Nucleus accumbens (tissue), 56 donors: ENCODE results near the gene TNFAIP8.

ENCODE experiments used
- DNase-seq, 56 donors: peaks; one replicate each; lab custom pipeline; 2025; lab: John Stamatoyannopoulos, UW

TNFAIP8 gene

DNA sequence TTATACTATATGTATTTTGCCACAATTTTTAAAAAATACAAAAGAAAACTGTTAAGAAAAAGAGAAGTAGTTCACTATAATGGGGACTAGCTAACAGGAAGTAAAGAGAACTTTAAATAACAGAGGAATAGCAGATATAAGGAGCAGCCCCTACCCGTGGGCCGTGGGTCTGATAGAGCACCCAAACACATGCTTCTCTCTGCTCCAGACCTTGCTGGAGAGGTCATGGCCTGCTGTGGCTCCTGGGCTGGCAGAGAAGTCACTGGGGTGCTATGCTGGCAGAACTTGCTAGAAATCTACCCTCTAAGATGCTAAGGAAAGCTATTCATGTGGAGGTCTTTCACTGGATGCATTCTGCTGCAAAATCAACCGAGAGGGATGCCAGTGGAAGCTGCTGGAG is 10.0 kb upstream of the TNFAIP8 start:
- no peak for DNase-seq

DNA sequence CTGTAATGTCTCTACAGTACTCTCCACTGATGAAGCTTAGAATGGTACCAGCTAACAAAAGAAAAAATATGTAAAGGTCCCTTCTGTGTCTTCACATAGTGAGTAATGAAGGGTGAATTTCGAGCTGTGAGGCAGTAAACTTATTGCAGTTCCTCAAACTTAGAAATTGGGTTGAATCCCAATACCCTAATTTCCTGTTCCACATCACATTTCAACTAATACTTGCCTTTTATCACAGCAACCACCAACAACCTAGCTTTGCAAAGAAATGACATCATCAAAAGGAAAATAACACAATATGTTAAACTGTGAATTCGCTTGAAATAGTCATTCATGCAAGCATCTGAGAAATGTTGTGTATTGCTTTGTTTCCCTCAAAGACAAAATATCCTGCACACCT is 9.4 kb upstream of the TNFAIP8 start:
- DNase-seq, result no peak

DNA sequence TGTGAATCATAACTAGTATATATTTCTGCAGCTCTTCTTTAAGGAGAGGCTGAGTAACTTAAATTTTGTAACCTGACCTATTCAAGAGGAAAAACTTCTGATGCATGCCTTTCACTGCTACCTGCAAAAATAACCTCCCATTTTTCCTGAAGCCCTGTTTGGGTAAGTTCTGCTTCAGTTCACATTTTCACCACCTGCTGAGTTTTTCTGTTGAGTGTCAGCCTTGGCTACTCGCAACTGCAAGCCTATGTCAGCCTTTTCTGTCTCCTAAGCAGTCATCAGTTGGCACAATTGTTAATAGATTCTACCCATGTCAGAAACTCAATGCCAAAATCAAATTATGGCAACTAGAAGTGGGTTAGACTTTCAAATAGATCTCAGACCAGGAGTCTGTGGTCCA is 8.2 kb upstream of the TNFAIP8 start:
- no peak for DNase-seq

DNA sequence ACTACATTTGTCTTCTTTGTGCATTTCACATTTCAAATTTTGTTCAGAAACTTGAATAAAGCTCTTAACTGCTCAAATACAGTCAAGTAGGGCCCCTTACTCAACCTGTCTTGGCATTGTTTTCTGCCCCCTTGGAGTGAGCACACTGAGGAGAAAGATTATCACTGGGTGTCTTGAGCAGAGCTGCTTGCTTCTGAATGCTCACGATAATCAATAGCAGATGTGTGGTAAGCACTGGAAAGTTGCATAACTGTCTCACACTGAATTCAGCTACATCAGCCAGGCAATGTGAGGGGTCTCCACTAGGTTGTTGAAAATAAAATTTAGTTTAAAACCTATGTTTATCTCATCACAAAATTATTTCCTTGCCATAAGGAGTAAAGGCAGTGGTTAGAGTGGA is 7.8 kb upstream of the TNFAIP8 start:
- DNase-seq, result no peak

DNA sequence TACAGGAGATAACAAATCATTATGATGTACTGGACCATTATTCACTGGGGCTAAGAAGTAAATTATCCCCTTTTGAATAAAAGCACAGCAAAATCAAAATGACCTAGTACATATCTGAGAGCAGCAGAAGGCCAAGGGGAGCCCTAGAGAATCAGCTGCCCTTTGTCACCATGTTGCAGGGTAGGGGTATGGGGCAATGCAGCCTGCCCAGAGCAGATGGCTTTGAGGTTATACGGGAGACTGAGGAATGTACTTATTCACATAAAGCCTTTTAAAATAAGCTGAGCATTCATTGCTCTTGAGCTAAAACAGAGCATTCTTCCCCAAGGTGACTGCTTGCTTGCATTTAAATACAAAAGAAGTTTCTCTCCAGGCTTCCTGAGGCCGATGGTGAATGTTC is 2.6 kb upstream of the TNFAIP8 start:
- no peak for DNase-seq

DNA sequence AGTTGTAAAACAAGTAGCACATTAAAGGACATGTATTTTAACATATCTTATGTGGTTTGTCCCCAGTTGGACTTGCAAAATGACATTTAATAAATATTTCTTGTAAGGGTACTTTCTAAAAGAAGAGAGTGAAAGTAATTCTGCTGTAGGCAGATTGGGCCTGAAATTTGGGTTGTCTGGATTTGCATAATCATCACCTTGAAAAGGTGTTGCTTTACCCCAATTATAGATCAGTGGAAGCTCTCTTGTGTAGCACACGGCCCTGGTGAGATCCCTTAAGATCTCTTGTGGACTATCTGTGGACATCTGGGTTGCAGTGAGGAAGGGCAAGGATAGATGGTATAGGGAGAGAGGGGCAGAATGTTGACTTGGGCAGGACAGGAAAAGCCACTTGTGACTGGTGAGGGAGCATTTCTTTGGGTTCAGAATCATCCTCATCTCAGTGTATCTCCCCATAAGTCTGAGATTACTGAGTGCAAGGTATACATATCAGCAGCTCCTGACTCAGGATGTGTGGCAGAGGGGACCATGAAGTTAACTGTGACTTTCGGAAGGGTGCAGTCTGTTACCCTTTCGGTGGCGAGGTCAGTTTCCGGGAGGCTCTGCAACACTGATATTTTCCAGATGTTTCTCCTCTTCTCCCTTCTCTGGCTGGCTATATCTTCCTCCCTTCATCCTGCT is 2.0 kb upstream of the TNFAIP8 start:
- no peak for DNase-seq

DNA sequence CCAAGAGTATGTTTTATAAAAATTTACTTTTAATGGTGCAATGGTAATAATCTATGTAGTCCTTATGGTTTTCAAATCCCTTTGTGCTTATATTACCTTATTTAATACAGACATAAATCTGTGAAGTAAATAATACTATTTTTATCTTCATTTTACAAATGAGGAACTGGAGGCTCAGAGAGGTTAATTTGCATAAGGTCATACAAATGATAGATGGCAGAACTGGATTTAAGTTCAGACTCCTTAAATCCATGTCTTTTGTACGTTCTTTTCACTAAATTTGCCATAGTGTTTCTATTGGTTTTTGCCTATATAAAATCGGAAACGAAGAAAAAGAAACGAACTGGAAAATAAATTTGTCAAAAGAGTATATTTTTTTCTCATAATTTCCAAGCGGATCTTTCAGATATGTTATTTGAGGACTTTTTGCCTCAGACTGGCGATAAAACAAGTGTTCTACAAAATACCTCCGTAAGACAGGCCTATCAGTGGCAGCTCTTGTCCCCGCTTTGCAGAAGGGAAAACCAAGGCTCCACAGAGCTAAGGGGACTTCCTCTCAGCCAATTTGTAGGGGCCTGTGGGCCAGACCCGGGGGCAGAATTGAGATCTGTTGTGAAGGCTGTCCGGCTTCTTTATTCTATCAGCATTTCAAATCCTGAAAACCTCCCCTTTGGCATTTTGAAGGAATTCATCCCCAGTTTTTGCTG is 1.1 kb upstream of the TNFAIP8 start:
- no peak for DNase-seq

DNA sequence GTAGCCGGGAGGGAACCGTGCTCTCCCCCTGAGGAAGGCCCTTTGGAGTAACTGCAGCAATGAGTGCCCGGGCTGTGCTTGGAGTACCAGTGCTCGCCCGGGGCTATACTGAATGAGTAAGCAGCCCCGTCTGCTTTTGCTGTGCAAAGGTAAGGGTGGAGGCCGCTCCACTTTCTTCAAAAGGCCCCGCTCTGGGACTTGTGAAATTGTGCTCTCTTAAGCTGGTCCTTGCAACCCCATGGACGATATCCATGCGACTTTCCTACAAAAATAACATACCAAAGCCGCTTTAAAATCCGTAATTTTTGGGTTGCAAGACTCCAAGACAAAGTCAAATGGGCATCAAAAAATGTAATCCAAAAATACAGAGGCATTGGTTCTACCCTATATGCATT is 578 bp upstream of the TNFAIP8 start:
- no peak for DNase-seq

DNA sequence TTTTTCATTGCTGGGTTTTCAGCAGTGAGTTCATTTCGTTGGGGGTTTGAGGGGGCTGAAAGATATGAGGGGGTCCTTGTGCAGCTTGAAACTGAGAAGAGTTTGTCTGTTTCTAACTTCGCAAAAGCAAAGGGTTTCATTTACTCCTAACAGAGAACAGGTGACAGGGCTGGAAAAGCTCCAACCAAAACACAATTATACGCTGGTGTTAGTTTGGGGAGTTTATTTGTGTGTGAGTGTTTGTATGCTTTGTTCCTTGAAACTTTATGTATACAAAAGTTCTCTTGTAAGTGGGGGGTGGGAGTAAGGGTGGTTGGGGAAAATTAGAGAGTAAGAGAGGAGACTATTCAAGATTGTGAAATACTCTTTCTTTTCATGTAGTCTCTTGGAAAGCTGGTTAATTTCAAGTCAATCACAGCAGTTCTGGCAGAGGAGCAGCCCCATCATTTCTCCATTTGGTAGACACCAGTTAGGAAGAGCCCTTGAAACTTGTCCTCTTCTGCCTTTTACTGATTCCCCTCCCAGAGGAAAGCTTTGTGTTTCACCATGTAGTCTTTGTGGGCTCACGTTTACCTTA is 881 bp downstream of the TNFAIP8 start:
- DNase-seq, result no peak

DNA sequence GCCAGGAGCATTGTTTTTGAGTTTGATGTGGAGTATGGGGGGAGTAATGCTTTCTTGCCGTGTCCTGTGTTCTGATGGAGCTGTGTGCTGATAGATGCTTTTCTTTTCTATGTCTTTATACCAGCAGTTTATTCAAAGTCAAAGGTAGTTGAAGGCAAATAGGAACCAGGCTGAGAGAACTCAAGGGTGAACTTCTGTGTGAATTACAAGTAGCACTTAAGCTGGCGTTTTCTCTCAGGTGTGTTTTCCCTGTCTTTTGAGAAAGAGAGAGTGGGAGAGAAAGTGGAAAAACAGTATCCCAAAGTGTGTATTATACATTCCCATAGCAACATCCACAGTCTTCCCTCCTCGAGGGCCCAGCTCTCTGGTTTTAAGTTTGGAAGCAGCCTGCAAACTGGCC is 1.5 kb downstream of the TNFAIP8 start:
- DNase-seq, result no peak

DNA sequence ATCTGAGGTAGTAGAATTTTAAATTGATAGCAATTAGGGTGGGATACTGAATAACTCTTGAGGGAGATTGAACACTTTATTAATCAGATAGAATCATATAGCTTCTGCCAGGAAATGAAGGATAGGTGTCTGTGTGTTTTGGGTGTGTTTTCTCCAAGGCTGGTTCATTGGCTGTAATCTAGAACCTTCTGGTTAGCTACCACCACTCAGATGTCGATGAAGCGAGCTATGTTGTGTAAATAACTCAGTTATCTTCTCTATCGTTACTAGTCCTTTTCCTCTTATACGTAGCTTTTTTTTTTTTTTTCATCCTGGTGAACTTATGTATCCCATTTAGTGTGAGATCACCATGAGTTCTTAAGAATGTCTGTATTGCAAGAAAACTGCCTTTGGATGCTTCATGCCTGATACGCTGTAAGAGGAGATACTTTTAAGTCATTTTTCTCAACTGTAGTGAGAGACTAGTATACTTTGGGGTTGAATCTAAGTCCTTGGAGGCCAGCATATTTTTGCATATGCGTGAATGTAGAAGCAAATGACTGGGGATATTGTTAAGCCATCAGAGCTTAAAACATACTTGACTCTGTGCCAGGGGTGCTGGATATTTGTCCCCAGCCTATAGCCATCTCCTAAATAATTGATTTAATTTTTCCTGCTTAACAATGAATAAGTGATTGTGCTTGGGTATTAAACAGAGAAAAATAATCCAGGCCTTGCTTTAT is 2.1 kb downstream of the TNFAIP8 start:
- no peak for DNase-seq

DNA sequence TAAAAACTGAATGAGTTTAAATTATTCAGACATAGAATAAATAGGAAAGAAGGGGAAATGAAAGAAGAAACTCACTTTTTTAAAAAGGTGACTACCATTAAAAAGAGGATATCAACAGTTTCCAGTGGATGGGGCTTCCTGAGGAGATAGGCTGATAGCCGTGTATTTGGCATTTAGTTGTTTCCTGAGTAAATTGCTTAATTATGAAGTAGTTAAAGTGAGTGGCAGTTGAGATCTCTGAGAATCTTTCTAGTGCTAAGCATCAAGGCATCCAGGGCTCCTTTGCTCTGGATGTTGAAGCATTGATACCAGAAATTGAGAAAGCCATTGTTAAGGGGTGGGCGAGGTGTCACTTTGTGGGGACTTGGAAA is 2.7 kb downstream of the TNFAIP8 start:
- DNase-seq, result no peak

DNA sequence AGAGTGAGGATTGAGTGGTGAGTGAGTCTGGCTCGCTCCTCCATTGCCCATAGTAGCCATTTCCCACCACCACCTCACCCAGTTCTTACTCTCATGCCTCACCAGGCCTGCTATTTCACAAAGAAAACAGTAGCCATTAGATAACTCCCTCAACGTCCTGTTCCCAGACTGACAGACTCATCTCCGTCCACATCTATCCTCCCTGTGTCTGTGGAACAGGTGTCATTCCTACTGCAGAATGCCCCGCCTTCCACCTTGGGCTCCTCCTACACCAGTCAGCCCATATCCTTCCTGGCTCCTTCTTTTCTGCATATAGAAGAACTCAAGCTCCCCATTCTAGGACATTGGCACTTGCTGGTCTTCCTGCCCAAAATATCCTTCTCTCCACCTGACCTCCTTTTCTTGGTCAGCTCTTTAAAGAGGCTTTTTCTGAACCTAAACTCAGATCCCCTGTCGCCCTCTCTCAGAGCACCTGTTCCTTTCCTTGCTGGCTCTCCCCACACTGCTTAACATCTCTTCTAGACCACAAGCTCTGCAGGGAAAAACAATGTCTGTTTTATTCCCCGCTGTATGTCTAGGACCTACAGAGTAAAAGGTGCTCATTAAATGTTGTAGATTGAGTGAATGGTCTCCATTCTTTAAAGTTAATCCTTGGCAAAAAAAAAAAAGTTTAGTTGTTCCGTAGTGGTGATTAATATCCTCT is 3.2 kb downstream of the TNFAIP8 start:
- no peak for DNase-seq

DNA sequence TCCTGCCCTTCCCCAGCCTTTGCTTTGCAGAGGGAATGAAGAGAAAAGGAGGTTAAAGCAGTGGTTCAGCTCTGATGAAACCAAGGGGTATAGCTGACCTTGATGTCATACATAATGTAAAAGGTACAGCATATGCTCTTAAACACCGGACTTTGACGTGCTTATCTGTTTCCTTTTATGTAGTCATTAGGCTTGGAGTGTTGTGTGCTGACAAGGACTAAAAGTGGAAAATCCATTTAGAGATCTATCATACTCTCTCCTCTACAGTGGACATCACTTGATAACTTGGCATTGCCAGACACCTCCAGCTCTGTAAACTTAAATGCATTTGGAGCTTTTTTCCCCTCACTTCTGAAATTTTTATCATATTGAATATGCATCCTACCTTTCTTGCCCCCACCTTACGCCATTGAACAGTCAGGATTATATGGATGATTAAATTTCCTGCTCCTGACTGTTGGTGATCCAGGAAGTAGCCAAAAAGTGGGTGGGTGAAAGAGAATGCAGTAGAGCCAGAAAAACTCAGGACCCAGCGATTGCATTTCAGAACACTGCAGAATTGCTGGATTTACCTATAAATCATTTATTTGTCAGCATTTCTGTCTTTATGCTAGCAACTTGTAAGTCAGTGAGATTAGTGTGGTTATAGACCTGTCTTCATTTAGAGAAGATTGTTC is 4.1 kb downstream of the TNFAIP8 start:
- no peak for DNase-seq

DNA sequence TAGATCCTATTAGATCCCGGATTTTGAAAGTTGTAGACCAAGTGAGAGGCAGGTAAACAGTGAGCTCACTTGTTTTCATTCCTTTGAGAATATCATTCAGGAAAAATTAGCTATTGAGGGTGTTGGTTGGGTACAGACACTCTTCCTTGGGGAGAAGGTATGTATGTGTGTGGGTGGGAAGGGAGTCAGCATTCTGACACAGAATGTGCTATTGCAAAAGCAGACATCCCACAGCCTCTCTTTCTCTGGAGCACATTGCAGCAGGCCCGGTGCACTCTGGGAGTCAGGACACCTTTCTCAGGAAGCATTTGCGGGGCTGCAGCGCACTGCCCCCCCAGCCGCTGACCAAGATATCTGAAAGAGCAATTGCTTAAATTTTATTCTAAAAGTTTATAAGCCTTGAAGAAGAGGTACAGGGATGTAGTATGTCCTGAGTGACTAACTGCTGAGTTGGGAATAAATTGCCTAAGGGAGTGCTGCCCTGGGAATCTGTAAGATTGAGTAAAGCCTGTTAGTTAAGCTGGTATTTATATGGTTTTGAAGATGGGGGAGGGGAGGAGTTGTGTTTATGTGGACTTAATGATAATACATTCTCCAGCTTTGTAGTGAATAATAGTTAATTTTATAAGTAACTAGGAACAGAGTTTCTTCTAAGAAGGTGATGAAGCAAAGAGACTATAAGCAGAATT is 5.2 kb downstream of the TNFAIP8 start:
- DNase-seq, result peak in 30 of 56 donors; percentile 2 to 63 (median 24)

DNA sequence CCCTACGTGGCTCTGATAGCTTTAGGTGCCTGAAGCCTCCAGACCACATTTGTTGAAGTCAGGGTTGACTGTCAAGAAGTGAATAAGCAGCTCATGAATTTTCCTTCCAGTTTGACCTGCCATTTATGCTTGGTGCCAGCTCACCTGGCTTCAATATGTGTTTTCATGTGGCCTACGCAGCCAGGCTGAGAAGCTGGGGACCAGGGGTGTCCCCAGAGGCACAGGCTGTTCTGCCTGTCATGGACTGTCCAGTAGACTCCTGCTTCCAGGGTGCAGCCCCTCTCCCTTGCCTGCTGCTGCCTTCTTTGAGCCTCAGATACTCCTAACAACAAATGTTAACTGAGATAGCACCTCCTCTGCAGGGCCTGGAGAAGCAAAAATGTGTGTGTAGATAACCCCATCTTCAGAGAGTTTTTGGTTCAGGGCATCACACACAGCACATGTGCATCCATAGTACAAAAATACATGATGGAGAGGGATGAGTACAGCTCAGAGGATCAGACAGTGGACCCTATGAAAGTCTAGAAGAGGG is 5.8 kb downstream of the TNFAIP8 start:
- no peak for DNase-seq

DNA sequence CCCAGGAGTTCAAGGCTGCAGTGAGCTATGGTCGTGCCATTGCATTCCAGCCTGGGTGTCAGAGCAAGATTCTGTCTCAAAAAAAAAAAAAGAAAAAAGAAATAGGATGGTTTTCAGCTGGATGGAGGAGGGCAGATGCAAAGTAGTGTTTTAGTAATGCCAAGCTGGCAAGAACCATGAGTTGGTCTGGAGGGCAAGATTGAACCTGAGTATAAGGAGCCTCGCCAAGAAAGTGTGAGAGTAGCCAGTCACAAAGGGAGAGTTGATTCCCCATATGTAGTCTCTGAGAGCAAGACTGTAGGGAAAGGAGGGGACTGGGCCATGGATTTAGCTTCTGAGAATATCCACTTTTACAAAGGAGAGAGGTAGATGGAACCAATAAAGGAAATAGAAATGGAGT is 6.9 kb downstream of the TNFAIP8 start:
- no peak for DNase-seq

DNA sequence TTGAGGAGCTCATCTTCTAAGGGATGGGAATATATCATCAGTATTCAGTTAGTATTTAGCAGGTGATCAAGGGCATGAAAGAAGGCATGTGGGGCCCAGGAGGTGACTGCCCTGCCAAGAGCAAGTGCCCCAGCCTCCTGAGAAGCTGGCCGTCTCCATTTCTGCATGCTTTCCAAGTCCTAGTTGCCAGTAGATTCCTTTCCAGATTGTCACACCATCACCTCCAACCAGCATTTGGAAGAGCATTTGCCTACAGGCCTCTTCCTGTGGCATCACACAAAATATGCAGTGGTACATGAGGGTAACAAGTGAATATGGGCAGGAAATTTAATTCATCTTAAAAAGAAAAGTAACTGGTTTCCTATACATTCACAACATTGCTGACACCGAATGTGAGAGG is 7.5 kb downstream of the TNFAIP8 start:
- DNase-seq, result no peak

DNA sequence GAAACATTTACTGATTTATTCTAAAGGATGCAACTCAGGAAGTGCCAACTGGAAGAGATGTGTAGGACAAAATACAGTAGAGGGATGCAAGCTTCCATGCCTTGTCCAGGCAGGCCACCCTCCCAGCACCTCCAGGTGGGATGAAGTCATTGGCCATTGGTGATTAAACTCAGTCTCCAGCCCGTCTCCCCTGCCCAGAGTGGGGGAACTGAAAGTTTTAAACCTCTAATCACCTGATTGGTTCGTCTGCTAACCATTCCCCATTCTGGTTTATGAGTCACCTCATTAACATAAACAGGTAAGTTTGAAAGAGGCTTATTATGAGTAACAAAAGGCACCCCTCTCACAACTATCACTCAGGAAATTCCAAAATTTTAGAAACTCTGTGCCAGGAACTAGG is 8.1 kb downstream of the TNFAIP8 start:
- DNase-seq, result no peak
